Measurements from ENCODE around the gene KLF6. TPM values are rescaled to one million over a fixed set of nuclear protein-coding genes. Genes with fewer than 3 reads are reported as not detected.

KLF6 gene
- polyA plus RNA-seq = 1,101 TPM

DNA sequence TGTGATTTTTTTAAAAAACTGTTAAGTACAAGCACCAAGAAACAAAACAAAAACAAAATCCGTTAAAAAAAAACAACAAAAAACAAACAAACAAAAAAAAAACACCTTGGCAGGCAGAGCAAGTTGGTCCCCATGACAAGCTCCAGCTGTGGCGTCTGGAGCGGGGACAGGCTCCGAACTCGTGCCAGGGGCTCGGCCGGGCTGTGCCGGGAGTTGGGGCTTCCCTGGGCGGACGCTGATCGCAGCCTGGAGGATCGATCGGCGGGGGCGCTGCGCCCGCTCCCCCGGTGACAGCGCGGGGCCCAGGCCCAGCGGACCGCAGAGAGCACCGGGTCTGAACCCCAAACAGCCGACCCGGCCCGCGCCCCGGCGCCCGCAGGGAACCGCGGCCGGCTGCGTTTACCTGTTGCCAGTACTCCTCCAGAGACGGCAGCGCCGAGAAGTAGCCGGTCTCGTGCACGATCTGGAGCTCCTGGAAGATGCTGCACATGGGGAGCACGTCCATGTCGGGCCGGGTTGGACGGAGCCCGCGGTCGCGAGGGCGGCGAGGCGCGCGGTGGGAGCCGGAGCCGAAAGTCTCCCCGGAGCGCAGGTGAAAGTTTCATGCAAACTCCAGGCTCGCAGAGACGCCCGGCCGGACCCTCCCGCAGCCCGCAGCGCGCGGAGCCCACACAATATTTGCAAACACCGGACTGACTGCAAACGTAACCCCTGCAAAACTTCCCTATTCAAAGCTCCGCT lies at the start of gene KLF6:
Gene KLF6, minus strand, starts transcription at position 700 of the 741 bp plus-strand sequence. Its CDS starts 195 bp downstream, at position 505.
- Mint-ChIP-seq H3K27ac (peak within 1 kb of the TSS; percentile 97 to 98 (median 98)), H3K36me3 (peaks cover 7% of the 10 kb centered on the region), H3K4me1 (peaks cover 19 to 28% (median 20%) of the 10 kb centered on the region in 3 donors), H3K27me3 (no peaks in the 10 kb centered on the region), H3K9me3 (peaks cover 0 to 3% (median 0%) of the 10 kb centered on the region in 3 donors), H3K4me3 (peak within 1 kb of the TSS; percentile 89 to 98 (median 97))

- Mint-ChIP-seq H3K27ac (no peak overlapping the region), H3K4me3 (no peak overlapping the region), H3K36me3 (no peaks in the 10 kb centered on the region), H3K9me3 (no peaks in the 10 kb centered on the region), H3K27me3 (no peaks in the 10 kb centered on the region), H3K4me1 (peaks cover under 1 to 30% (median 15%) of the 10 kb centered on the region in 3 donors)
These were observed 49.4 kb upstream of the KLF6 start for GRCh38 chr10:3834404-3834803.

DNA sequence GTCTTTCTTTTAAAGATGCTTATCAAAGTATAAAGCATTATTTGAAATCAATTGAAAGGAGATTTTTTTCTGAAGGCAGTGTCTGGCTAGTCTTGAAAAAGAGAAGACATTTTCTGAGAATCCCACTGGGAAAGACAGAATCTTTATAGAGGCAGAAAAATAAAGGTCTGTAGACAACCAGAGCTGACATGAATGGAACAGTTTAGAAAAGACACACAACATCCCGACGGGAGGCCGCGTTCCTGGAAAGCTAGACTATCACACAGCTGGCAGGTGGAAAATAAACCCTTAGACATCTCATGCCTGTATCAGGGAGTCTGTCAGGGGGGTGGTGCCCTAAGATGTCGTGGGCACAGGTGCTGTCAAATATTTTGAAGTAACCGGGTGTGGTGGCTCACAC lies 48.0 kb upstream of the KLF6 start:
- Mint-ChIP-seq H3K4me3 (peak overlapping the region in 1 of 4 donors; percentile 57), H3K4me1 (peaks cover 8 to 32% (median 25%) of the 10 kb centered on the region in 3 donors), H3K9me3 (no peaks in the 10 kb centered on the region), H3K27me3 (no peaks in the 10 kb centered on the region), H3K36me3 (no peaks in the 10 kb centered on the region), H3K27ac (no peak overlapping the region)

GRCh38 chr10:3832022-3832786 lies 47.2 kb upstream of the KLF6 start:
- Mint-ChIP-seq H3K27ac (no peak overlapping the region), H3K36me3 (no peaks in the 10 kb centered on the region), H3K4me1 (peaks cover 9 to 32% (median 26%) of the 10 kb centered on the region in 3 donors), H3K4me3 (peak overlapping the region in 1 of 4 donors; percentile 9), H3K27me3 (no peaks in the 10 kb centered on the region), H3K9me3 (no peaks in the 10 kb centered on the region)

DNA sequence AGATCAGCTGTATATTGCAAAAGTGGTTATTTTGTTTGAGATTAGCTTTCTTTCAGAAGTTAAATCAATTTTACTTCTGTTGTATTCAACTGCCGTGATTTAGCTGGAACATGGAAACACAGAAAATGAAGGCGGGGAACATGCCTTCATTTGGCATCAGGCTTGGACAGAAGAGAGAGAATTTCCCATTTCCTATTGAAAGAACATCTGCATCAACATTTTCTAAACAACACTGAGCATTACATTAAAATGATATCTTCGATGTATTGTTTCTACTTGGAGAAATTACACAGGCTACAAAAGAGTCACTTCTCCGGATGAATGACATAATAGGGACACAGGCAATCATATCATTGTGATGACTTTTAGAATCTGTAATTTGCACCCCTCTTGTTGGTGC lies 46.6 kb upstream of the KLF6 start:
- no peak overlapping the region for H3K27ac Mint-ChIP-seq
- H3K4me1 Mint-ChIP-seq = peaks cover 9 to 29% (median 26%) of the 10 kb centered on the region in 3 donors
- no peaks in the 10 kb centered on the region for H3K9me3 Mint-ChIP-seq
- no peak overlapping the region for H3K4me3 Mint-ChIP-seq
- no peaks in the 10 kb centered on the region for H3K36me3 Mint-ChIP-seq
- H3K27me3 Mint-ChIP-seq = no peaks in the 10 kb centered on the region

GRCh38 chr10:3830946-3831345 lies 45.9 kb upstream of the KLF6 start:
- Mint-ChIP-seq H3K4me1 (peaks cover 9 to 22% (median 20%) of the 10 kb centered on the region in 3 donors), H3K36me3 (no peaks in the 10 kb centered on the region), H3K9me3 (no peaks in the 10 kb centered on the region), H3K4me3 (no peak overlapping the region), H3K27ac (peak overlapping the region in 1 of 3 donors; percentile 15), H3K27me3 (no peaks in the 10 kb centered on the region)

DNA sequence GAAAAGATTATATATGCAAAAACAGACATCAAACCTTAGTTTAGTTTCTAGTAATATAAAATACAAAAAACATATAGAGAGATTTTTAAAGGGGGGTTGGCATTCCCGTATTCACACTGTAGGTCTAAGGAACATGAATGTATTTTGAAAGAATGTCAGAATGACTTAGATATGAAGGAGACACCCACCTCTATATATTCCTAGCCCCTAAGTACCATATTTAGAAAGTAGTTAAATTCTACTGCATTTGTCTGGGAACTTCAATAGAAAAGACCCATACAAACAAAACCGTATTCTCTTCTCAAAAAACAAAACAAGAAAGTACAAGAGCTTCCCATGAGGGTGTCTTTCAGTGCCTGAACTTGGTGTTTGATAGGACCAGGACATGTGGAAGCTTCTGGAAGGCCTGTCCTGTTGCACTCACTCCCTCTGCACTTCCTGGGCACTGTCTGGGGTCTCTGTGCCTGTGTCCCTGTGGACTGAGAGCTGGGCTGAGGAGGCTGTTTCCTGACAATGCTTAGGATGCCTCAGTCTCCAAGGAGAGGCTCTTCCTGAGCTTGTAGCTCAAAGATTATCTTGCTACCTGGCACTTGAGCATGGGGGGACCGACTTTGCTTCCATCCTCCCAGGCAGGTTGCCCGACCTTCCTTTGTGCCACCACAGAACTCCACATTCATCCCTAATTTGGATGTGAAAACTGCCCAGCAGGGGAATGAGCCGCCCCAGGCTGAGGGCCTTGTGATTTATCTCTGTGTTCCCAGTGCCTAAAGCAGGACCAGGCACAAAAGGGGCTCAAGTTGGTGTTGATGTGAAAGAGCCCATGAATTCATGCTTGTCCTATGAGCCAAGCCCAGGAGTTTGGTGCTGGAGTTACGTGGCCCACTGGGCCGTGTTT lies 44.4 kb upstream of the KLF6 start:
- no peaks in the 10 kb centered on the region for H3K9me3 Mint-ChIP-seq
- peak overlapping the region; percentile 0 to 95 (median 87) for H3K27ac Mint-ChIP-seq
- H3K27me3 Mint-ChIP-seq = no peaks in the 10 kb centered on the region
- H3K4me3 Mint-ChIP-seq = peak overlapping the region; percentile 28 to 89 (median 84)
- H3K36me3 Mint-ChIP-seq = no peaks in the 10 kb centered on the region
- H3K4me1 Mint-ChIP-seq = peaks cover 9 to 18% (median 17%) of the 10 kb centered on the region in 3 donors

DNA sequence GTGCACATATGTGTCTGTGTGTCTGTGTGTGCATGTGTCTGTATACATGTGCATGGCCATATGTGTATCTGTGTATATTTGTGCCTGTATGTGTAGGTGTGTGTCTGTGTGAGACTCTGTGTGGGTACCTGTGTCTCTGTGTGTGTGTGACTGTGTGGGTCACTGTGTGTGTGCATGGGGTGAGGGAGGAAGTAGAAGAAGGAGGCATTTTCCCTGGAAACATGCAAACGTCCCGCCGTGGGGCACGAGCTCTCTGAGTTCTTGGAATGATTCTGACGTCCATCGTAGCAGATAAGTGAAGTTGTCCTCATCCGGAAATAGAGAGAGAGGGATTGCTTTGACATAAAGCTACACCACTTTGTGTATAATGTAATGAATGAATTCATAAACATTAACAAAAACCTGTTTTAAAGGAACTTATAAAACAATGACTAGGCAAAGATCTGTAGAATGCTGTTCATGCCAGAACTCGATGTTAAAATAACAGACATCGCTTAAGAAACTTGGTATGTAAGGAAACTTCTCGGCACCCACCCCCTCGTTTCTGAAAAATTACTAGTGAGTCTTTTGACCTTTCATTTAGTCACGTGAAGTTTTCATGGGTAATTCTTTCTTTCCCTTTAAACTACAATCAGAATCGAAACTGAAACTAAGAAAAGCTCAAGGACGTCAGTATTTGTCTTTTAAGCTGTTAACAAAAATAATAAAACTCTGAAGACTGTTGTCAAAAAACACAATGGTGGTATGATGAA lies 43.6 kb upstream of the KLF6 start:
- H3K4me1 Mint-ChIP-seq = peaks cover 9 to 18% (median 17%) of the 10 kb centered on the region in 3 donors
- H3K27me3 Mint-ChIP-seq = no peaks in the 10 kb centered on the region
- H3K9me3 Mint-ChIP-seq = no peaks in the 10 kb centered on the region
- no peaks in the 10 kb centered on the region for H3K36me3 Mint-ChIP-seq
- peak overlapping the region; percentile 0 to 95 (median 87) for H3K27ac Mint-ChIP-seq
- peak overlapping the region; percentile 28 to 89 (median 84) for H3K4me3 Mint-ChIP-seq

- Mint-ChIP-seq H3K27ac (peak overlapping the region; percentile 0 to 95 (median 87)), H3K4me1 (peaks cover 10 to 18% (median 17%) of the 10 kb centered on the region in 3 donors), H3K36me3 (no peaks in the 10 kb centered on the region), H3K9me3 (no peaks in the 10 kb centered on the region), H3K4me3 (peak overlapping the region; percentile 14 to 84 (median 56)), H3K27me3 (no peaks in the 10 kb centered on the region)
These were observed 42.9 kb upstream of the KLF6 start for GRCh38 chr10:3827768-3828403.

DNA sequence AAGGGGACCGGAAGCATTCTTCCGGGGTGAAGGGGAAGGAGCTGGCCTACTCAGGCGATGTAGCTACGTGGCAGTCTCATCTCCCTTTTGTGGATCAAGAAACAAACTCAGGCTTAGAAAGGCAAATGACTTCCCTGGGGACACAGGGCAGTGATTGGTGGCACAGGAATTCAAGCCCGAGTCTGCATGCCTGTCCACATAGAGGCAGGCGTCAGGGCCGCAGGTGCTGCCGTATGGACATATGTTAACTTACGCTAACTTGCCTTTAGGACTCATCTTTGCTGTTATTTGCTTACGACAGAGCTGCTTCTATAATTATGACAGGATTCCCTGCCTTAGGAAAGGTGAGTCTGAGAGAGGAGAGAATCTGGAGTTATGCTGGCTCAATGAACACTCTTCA lies 42.3 kb upstream of the KLF6 start:
- H3K4me3 Mint-ChIP-seq = no peak overlapping the region
- no peak overlapping the region for H3K27ac Mint-ChIP-seq
- H3K27me3 Mint-ChIP-seq = no peaks in the 10 kb centered on the region
- H3K9me3 Mint-ChIP-seq = no peaks in the 10 kb centered on the region
- H3K36me3 Mint-ChIP-seq = no peaks in the 10 kb centered on the region
- H3K4me1 Mint-ChIP-seq = peaks cover 11 to 17% (median 12%) of the 10 kb centered on the region in 3 donors

DNA sequence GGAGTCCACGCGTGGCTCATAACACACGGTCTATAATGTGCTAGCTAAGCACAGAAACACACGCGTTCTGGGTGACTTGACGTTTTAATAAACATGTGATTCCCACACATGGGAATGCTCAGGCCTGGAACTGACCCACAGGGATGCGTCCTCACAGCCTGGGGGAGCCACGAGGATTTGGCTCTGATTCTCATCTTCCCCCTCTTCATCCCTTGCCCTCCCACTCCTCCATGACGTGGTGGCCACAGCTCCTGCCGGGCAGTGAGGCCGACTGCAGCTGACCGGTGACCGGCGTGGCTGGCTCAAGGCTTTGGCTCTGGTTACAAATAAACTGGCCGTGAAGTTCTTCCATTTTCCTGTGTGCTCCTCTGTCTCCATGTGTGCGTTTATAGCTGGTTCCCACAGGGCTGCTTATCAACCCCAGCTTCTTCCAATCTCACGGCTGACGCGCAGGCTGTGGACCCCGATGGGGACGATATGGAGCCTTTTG lies 40.9 kb upstream of the KLF6 start:
- H3K4me1 Mint-ChIP-seq = peaks cover 7 to 17% (median 11%) of the 10 kb centered on the region in 3 donors
- no peak overlapping the region for H3K27ac Mint-ChIP-seq
- no peaks in the 10 kb centered on the region for H3K27me3 Mint-ChIP-seq
- H3K36me3 Mint-ChIP-seq = no peaks in the 10 kb centered on the region
- H3K4me3 Mint-ChIP-seq = no peak overlapping the region
- no peaks in the 10 kb centered on the region for H3K9me3 Mint-ChIP-seq

DNA sequence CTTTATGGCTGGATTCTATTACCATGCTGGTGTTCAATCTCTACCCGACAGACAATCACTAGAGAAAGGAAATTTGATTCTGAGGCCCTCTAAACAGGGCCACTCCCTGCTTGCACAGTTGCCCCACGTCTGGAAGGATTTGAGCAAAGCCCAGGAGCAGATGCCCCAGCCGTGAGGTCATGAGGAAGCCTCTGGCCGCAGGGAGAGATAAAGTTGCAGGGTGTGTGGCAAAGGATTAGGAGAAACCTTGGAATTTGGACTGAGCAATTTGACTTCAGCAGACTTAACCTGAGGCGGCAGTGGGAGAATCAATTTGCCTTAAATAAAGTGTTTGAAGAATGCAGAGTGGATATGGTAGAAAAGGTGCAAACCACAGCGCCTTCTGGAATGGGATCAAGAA lies 40.2 kb upstream of the KLF6 start:
- Mint-ChIP-seq H3K4me3 (peak overlapping the region in 1 of 4 donors; percentile 20), H3K9me3 (no peaks in the 10 kb centered on the region), H3K4me1 (peaks cover 7 to 15% (median 11%) of the 10 kb centered on the region in 3 donors), H3K27me3 (no peaks in the 10 kb centered on the region), H3K27ac (no peak overlapping the region), H3K36me3 (no peaks in the 10 kb centered on the region)

DNA sequence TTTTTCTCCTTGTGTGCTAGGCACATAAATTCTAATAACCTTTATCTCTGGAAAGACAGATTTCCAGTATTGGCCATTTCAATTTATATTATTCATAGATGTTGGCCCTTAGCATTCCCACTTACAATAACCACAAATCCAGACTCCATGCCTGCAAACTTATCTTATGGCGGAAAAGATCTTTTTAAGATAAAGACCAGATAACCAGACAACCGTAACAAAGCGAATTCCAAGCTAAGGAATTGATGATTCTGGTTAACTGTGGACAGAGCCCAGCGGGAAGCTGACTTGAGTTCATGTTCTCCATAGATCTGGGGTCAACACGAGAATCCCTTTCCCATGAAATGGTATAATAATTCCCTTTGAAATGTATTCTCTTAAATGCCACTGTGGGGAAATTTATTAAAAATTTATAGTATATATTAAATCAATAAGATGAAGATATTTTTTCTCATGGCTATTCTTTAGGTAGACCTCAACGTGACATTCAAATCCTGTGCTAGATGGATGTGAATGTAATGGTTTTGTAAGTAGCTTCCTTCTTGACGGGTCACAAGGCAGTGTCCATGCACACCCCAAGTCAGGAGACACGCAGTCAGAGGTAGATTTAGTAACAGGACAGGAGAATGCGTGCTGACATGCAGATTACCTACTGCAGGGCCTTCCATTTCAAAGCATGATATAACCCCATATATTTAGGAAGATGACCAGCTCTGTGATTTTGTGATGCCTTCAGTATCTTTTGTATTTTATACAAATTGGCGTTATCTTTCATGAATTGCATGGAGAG lies 37.7 kb upstream of the KLF6 start:
- Mint-ChIP-seq H3K4me3 (no peak overlapping the region), H3K27me3 (no peaks in the 10 kb centered on the region), H3K4me1 (peaks cover 0 to 3% (median 0%) of the 10 kb centered on the region in 3 donors), H3K36me3 (no peaks in the 10 kb centered on the region), H3K9me3 (no peaks in the 10 kb centered on the region), H3K27ac (no peak overlapping the region)

All from IgD-negative memory B cell (primary cell).